Hematopoietic multipotent progenitor cell treated with erythropoietin and hydrocortisone succinate and interleukin-3 and kit ligand, for 6 days (in vitro differentiated cells): Measurements from ENCODE around the gene KLHL29.

Source experiments
- DNase-seq: peaks from one replicate; pipeline ENCODE4 v3.0.0-alpha.2; 2015

The KLHL29 gene

GRCh38 chr2:23622966-23623675 lies 238.1 kb downstream of the KLHL29 start:
- DNase-seq, result no peak

GRCh38 chr2:23624378-23624777 lies 239.4 kb downstream of the KLHL29 start:
- peak; percentile 53 for DNase-seq

GRCh38 chr2:23624915-23625314 lies 239.9 kb downstream of the KLHL29 start:
- no peak for DNase-seq

DNA sequence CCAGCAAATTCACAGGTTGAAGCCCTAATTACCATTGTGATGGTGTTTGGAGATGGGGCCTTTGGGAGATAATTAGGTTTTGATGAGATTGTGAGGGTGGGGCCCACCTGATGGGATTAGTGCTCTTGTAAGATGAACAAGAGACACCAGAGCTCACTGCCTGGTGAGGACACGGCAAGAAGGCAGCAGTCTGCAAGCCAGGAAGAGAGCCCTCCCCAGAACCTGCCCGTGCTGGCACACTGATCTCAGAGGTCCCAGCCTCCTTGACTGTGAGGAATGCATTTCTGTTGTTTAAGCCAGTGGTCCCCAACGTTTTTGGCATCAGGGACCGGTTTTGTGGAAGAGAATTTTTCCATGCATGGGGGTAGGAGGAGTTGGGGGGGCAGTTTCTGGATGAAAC lies 240.7 kb downstream of the KLHL29 start:
- no peak for DNase-seq

GRCh38 chr2:23626701-23627230 lies 241.8 kb downstream of the KLHL29 start:
- DNase-seq, result no peak

DNA sequence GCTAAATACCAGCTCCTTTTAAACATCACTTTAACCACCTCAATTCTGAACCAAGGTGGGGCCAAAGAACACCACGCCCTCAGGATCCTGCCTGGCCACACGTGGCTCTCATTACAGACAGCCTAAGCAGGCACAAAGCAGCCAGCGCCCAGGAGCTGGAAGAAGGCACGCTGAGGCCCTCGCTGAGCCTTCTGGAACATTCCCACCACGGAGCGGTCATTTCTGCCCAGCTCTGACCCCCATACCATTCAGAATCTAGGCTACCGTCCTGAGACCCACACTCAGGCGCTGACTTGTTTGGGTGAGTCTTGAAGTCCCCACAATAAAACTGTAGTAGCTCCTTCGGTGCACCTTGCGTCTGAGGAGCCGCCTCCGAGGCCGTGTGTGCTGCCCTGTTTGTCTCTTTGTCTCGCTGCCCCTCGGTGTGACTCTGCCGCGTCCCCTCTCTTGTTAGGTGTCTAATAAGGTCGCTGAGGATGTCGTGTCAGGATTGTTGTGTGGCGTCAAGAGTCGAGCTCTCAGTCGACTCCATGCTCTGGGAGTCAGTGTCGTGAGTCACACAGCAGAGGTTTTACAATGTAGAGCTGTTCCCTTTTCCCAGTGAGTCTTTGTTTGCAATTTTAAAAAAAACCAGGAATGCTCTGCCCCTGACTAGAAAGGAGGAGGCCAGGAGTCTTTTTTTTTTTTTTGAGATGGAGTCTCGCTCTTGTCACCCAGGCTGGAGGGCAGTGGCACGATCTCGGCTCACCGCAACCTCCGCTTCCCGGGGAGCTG lies 242.4 kb downstream of the KLHL29 start:
- no peak for DNase-seq

DNA sequence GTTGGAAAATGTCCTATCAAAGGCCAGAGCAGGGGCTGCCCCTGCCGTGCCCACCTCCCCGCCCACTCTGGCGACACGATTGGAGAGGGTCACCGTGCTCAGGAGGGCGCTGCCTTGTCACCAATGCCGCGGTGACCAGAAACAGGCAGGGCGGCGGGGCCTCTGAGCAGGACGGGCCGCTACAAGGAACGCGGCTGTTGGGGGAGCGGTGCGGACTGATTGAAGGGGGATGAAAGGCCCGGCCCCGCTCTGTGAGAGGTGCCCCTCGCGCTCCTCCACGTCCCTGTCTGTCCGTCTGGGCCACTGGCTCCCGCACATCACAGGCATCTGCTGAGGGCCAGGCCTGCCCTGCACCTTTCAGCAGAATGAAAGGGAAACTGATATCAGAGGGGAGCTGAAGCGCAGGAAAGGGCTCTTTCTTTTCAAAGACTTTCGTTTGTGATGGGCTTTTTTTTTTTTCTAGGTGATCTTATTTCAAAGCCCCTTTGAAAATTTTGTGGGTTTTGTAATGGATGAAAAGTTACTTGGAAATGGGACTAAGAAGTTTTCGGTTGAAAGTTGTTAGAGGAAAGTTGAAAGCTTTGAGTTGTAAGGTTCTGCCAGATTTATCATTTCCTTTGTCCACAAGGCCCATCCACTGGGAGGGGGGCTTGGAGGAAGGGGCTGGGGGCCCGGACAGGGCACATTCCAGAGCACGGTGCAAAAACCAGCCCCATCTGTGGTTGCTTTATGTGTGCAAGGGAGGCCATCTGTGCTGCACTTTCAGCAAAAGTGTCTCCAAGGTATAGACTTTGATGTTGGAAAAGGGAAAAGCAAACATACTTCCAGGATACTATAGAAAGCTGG lies 244.2 kb downstream of the KLHL29 start:
- no peak for DNase-seq

- no peak for DNase-seq
Measured at GRCh38 chr2:23629772-23630480, 244.9 kb downstream of the KLHL29 start.

DNA sequence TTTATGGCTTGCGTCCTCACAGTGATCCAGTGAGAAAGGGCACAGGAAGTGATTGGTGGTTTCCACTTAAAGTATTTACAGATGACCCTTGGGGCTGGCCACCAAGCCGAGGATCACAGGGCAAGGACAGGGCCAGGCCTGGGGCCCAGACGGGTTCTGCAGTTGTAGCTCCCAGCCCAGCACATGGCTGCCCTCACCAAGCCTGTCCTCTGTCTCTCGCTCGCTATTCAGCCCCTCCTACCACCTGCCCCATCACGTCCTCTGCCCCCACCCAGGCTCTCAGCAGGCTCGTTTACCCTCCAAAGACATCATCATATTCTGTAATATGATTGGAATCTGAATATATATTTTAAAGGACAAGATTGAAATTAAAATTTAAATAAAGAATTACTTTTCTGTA lies 246.0 kb downstream of the KLHL29 start:
- DNase-seq, result no peak

DNA sequence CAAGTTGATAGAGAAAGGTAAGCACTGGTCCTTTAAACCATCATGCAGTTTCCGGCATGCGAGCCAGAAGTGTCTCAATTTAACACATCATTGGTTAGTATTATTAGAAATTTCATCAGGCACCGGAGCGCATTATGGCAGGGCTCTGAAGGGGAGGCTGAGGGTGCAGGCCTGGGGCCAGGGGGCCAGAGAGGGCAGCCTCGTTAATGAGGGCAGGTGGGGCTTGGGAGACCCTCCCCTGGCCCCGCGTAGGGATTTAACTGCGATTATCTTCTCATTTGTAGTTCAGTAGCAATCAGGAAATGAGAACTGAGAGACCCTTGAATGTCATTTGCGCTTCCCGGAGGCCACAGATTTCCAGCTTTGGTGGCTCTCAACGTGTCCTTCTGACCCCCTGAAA lies 246.4 kb downstream of the KLHL29 start:
- DNase-seq, result no peak

DNA sequence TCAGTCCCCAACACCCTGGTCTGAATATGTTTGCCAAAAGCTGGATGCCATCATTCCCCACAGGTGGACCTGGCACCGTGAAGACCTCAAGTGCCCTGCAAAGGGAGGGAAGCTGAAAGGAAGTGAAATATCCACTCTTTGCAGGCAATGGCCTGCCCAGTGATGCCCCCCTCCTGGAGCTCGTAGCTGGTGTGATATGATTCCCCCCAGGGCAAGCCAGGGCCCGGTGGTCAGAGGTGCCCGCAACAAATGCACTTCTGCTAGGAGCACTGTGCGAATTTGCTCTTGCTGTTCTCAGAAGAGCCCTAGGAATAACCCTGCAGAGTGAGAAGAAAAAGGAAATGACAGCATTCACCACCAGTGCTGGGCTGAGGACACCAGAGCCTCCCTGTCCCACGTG lies 247.4 kb downstream of the KLHL29 start:
- no peak for DNase-seq

DNA sequence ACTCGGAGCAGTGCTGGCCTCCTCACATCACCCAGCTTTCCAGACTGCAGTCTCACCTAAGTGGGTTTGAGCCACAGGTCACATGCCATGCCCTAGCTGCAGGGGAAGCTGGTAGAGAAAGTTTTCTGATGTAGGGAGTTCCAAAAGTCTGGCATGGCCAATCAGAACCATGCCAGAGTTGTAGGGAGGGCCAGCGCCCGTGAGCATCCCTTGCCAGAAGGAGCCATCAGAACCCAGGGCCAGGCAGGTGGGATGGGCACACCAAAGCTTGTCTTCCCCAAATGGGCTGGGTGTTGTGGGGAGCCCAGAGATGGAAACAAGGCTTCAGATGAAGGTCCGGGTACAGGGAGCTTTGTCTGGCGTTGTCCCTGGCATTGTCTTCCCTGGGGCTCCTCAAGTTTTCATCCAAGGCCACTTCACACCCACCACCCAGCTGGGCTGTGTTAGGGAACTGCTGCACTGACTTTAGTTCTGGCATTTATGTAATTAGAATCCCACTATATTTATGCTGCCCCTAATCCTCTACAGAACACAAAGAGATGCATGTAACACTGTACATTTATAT lies 247.9 kb downstream of the KLHL29 start:
- no peak for DNase-seq

DNA sequence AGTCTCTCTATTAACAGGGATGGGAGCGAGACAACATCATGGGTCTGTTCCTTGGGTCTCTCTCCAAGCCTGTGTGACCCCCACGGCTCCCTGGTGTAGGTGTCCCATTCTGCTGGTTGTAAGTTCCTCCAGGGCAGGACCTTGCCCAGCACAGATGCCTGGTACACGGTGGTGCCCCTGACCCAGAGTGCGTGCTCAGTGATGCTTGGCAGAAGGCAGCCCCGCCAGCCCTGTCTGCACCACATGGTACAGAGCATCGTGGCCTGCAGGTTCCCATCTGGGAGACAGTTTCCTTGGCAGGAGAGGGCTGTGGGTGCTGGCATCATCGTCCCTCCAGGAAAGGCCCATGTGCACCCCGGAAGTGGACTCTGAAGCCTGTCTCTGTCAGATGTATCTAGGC lies 249.0 kb downstream of the KLHL29 start:
- DNase-seq, result no peak

DNA sequence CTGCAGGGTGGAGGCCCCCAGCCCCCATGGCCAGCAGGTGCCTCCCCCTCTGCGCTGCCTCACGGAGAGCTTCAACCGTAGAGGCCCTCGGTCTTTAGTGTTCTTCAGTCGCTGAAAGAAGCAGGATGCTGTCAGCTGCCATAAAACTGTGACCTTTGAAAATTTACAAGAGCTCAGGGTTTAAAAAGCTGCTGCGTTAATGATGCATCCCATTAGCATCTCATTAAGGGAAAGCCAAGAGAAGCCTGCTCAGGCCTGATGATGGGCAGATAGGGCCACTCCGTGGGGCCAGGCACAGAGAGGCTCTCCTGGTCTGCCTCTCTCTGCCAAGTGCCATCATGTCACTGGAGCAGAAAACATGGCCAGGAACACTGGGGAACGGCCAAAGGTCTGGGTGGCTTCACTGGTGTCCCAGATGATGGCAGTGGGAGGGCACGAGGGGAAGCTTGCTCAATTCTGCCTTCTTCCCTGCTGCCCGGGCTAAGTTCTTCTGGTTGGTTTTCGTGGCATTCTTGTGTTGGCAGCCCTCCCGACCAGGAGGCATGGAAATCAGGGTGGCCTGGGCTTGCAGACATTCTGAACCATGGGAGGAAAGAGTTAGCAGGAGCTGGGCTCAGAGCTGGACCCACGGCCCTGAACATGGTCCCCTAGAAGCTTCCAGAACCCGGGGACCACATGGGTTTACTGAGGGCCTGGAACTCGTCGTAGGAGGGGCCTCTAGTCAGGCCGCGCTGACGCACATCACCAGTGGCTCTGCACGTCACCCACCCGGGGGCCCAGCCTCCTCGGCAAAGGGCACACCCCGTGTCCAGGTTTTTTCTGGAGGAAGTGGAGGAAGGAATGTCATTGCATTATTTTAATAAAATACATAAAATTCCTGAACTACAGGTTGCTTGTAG lies 250.7 kb downstream of the KLHL29 start:
- no peak for DNase-seq

- peak; percentile 34 for DNase-seq
Measured at GRCh38 chr2:23636426-23636825, 251.4 kb downstream of the KLHL29 start.

DNA sequence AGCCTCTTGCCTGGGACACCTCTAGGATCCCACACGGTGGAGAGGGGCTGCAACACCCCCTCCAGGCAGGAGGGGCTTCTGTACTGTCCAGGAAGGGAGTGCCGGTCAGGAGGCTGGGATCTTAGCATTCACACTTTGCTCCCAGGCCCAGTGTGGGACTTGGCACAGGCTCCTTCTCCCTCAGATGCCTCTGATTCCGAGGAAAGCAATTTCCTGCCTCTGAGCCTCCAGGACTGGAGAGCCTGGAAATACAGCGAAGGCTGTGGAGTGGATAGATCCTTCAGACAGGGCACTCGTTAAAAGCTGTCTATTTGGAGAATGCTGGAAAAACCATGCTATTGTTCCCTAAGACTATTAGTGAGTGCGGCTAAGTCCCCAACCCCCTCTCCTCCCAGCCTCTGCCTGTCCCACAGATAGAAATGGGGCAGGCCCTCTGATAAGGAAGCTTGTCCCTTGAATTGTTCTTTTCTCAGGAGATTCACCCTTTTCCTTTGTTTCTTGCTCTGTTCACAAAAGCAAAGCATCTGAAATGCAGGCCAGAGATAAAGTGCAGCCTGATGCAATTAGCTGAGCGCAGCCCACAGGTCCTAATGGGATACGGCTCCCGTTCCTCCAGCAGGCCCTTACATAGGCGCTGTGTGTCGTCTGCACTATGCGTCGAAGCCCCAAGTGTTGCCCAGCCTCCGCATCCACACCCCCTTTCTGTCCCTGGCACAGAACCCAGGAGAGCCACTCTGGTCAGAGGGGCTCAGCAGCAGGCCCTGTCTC lies 252.2 kb downstream of the KLHL29 start:
- no peak for DNase-seq

- DNase-seq, result no peak
Measured at GRCh38 chr2:23639406-23639982, 254.5 kb downstream of the KLHL29 start.

DNA sequence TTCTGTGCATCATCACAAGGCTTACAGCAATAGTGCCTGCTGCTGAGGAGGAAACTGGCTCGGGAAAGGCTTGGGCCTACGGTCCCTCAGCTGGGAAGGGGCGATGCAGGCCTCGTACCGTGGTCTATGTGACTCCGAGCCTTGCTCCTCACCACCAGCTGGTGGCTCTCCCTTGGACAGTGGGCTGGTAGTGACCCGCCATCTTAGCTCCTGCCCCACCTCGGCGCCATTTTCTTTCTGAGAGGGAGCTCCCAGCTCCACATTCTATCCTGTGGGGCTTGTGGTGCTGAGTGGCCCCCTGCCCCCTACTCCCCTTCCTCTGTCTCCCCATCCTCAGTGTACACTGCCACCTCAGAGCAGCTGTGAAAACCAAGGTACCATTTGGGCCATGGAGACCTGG lies 255.7 kb downstream of the KLHL29 start:
- no peak for DNase-seq

DNA sequence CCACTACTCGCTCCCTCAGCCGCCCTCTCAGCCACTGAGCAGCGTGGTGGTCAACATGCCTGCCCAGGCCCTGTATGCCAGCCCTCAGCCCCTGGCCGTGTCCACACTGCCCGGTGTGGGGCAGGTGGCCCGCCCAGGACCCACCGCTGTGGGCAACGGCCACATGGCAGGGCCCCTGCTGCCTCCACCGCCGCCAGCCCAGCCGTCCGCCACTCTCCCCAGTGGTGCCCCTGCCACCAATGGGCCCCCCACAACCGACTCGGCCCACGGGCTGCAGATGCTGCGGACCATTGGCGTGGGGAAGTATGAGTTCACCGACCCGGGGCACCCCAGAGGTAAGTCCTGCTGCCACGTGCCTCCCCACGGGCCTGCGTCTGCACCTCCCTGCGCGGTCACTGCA lies 257.5 kb downstream of the KLHL29 start:
- no peak for DNase-seq

DNA sequence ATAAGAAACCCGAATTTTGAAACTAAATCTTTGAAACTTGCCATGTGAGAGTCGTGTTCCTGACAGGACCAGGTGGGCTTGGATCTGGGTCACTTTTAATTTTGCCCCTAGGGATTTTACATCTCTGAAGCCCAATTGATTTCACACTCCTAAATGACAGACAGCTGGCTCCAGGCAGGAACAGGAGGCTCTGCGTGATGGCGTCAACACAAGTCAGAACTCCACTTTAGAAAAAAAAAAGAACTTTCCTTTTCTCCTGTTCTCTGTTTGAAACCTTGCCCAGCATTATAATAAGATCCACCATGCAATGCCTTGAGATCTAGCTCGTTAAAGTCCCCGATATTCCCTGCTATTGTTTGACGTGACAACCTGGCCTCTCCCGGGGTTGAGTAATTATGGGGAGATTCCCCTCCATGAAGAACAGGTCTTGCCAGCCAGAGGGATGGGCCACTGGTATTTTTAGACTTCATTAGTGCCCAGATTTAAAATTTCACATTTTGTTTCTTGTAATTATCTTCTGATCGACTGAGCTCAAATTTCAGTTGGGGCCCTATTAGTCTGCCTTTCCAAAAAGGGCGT lies 260.3 kb downstream of the KLHL29 start:
- DNase-seq, result no peak
